ENCODE measurements around the gene MBTPS1.
A peak's percentile ranks its signal among the peaks of the same experiment; 100 is the strongest.
"Not testable (repeated sequence)": the region's sequence is repeated elsewhere in the genome, so short reads cannot be mapped to it uniquely, and the experiment has no call there.

MBTPS1 gene

GRCh38 chr16:84136331-84137125 lies 19.8 kb upstream of the MBTPS1 start:
- ATAC-seq = no peak

- ATAC-seq = no peak
Observed at GRCh38 chr16:84132527-84133285, 16.0 kb upstream of the MBTPS1 start.

GRCh38 chr16:84131117-84131516 lies 14.4 kb upstream of the MBTPS1 start:
- ATAC-seq = no peak

- no peak for ATAC-seq
Observed at GRCh38 chr16:84124257-84125073, 7.7 kb upstream of the MBTPS1 start.

GRCh38 chr16:84121007-84121406 lies 4.3 kb upstream of the MBTPS1 start:
- ATAC-seq = no peak

GRCh38 chr16:84120023-84120422 lies 3.3 kb upstream of the MBTPS1 start:
- ATAC-seq = no peak

GRCh38 chr16:84119368-84119767 lies 2.6 kb upstream of the MBTPS1 start:
- ATAC-seq = no peak

- ATAC-seq = not testable (repeated sequence)
Observed at GRCh38 chr16:84118315-84118714, 1.6 kb upstream of the MBTPS1 start.

- no peak for ATAC-seq
Observed at GRCh38 chr16:84117494-84117843, 727 bp upstream of the MBTPS1 start.

- peak; percentile 44 to 52 for ATAC-seq
Observed at GRCh38 chr16:84115919-84116719, 623 bp downstream of the MBTPS1 start.

- not testable (repeated sequence) for ATAC-seq
Observed at GRCh38 chr16:84111949-84112348, 4.8 kb downstream of the MBTPS1 start.

- ATAC-seq = no peak
Observed at GRCh38 chr16:84111525-84111924, 5.2 kb downstream of the MBTPS1 start.

- no peak for ATAC-seq
Observed at GRCh38 chr16:84110527-84110926, 6.2 kb downstream of the MBTPS1 start.

- ATAC-seq = no peak
Observed at GRCh38 chr16:84109598-84110335, 7.0 kb downstream of the MBTPS1 start.

- ATAC-seq = no peak
Observed at GRCh38 chr16:84107921-84108320, 8.8 kb downstream of the MBTPS1 start.

- no peak for ATAC-seq
Observed at GRCh38 chr16:84105948-84106740, 10.6 kb downstream of the MBTPS1 start.

- no peak for ATAC-seq
Observed at GRCh38 chr16:84105301-84105815, 11.4 kb downstream of the MBTPS1 start.

- no peak for ATAC-seq
Observed at GRCh38 chr16:84104231-84104630, 12.5 kb downstream of the MBTPS1 start.

- no peak for ATAC-seq
Observed at GRCh38 chr16:84103678-84104077, 13.1 kb downstream of the MBTPS1 start.

GRCh38 chr16:84098939-84099338 lies 17.8 kb downstream of the MBTPS1 start:
- no peak for ATAC-seq

Measured in activated CD4-positive, CD25-positive, alpha-beta regulatory T cell treated with anti-CD3 and anti-CD28 coated beads, Interleukin-2, amount 50 U/mL, for 24 hours (primary cell).